Measurements from ENCODE around the gene NF2.

Gene NF2

GRCh38 chr22:29679316-29679715 lies 75.9 kb downstream of the NF2 start:
- TF ChIP-seq CTCF (IDR thresholded peaks at IDR 0.05; ENCODE audit: control insufficient read depth, insufficient read depth, low read depth, low read length, missing control alignments), result no peak
- no peak overlapping the region for H3K4me3 ChIP-seq (ENCODE audit: control insufficient read depth, low read depth, low read length)
- no peak for DNase-seq (ENCODE audit: low read depth)

GRCh38 chr22:29683536-29683935 lies 80.1 kb downstream of the NF2 start:
- no peak overlapping the region for H3K4me3 ChIP-seq (ENCODE audit: control insufficient read depth, low read depth, low read length)
- DNase-seq (ENCODE audit: low read depth), result no peak
- no peak for TF ChIP-seq CTCF (IDR thresholded peaks at IDR 0.05; ENCODE audit: control insufficient read depth, insufficient read depth, low read depth, low read length, missing control alignments)

- no peak for DNase-seq (ENCODE audit: low read depth)
- no peak overlapping the region for H3K4me3 ChIP-seq (ENCODE audit: control insufficient read depth, low read depth, low read length)
- no peak for TF ChIP-seq CTCF (IDR thresholded peaks at IDR 0.05; ENCODE audit: control insufficient read depth, insufficient read depth, low read depth, low read length, missing control alignments)
Measured at GRCh38 chr22:29684244-29684643, 80.8 kb downstream of the NF2 start.

- H3K4me3 ChIP-seq (ENCODE audit: control insufficient read depth, low read depth, low read length), result no peak overlapping the region
- no peak for DNase-seq (ENCODE audit: low read depth)
- TF ChIP-seq CTCF (IDR thresholded peaks at IDR 0.05; ENCODE audit: control insufficient read depth, insufficient read depth, low read depth, low read length, missing control alignments), result no peak
Measured at GRCh38 chr22:29689206-29689879, 85.9 kb downstream of the NF2 start.

- TF ChIP-seq CTCF (IDR thresholded peaks at IDR 0.05; ENCODE audit: control insufficient read depth, insufficient read depth, low read depth, low read length, missing control alignments), result peak; percentile 89
- DNase-seq (ENCODE audit: low read depth), result no peak
- H3K4me3 ChIP-seq (ENCODE audit: control insufficient read depth, low read depth, low read length), result no peak overlapping the region
Measured at GRCh38 chr22:29689880-29690213, 86.4 kb downstream of the NF2 start.

- H3K4me3 ChIP-seq (ENCODE audit: control insufficient read depth, low read depth, low read length), result no peak overlapping the region
- no peak for TF ChIP-seq CTCF (IDR thresholded peaks at IDR 0.05; ENCODE audit: control insufficient read depth, insufficient read depth, low read depth, low read length, missing control alignments)
- no peak for DNase-seq (ENCODE audit: low read depth)
Measured at GRCh38 chr22:29690476-29690875, 87.0 kb downstream of the NF2 start.

All from AG09309 (cell line).